ENCODE data around the gene DEDD.

DEDD gene

GRCh38 chr1:161132410-161133219 lies at the start of gene DEDD:
Gene DEDD (minus strand): TSS chr1:161132667. CDS start chr1:161124462, 8,205 bp downstream.
- peak; percentile 91 to 95 for DNase-seq

- peak; percentile 27 to 42 for DNase-seq
These were observed 49.7 kb upstream of the DEDD start for GRCh38 chr1:161182214-161182613.

GRCh38 chr1:161180639-161181038 lies 48.2 kb upstream of the DEDD start:
- peak in 1 of 2 donors; percentile 41 for DNase-seq

GRCh38 chr1:161179698-161180097 lies 47.2 kb upstream of the DEDD start:
- DNase-seq, result no peak

GRCh38 chr1:161177936-161178244 lies 45.4 kb upstream of the DEDD start:
- DNase-seq, result no peak

- DNase-seq, result peak; percentile 75 to 94
These were observed 44.9 kb upstream of the DEDD start, which contains the start of gene B4GALT3 for GRCh38 chr1:161177112-161177935. Gene B4GALT3 (minus strand): TSS chr1:161177507. CDS start chr1:161176060, 1,447 bp downstream.

- no peak for DNase-seq
These were observed 44.1 kb upstream of the DEDD start for GRCh38 chr1:161176468-161177111.

- no peak for DNase-seq
These were observed 43.4 kb upstream of the DEDD start for GRCh38 chr1:161175771-161176453.

GRCh38 chr1:161174911-161175310 lies 42.4 kb upstream of the DEDD start:
- no peak for DNase-seq

- DNase-seq, result no peak
These were observed 41.2 kb upstream of the DEDD start for GRCh38 chr1:161173711-161174110.

- DNase-seq, result no peak
These were observed 40.4 kb upstream of the DEDD start for GRCh38 chr1:161172776-161173376.

- no peak for DNase-seq
These were observed 39.9 kb upstream of the DEDD start for GRCh38 chr1:161172349-161172748.

- DNase-seq, result no peak
These were observed 39.2 kb upstream of the DEDD start for GRCh38 chr1:161171696-161172095.

GRCh38 chr1:161171191-161171590 lies 38.7 kb upstream of the DEDD start:
- no peak for DNase-seq

GRCh38 chr1:161168906-161169305 lies 36.4 kb upstream of the DEDD start:
- no peak for DNase-seq

GRCh38 chr1:161166669-161167548 lies 34.4 kb upstream of the DEDD start:
- DNase-seq, result no peak

- peak; percentile 94 to 95 for DNase-seq
These were observed 33.5 kb upstream of the DEDD start, which contains the start of gene PPOX for GRCh38 chr1:161165742-161166668. Gene PPOX (plus strand): TSS chr1:161166426. CDS start chr1:161166848, 422 bp downstream.

- no peak for DNase-seq
These were observed 32.6 kb upstream of the DEDD start for GRCh38 chr1:161164901-161165610.

- DNase-seq, result no peak
These were observed 31.3 kb upstream of the DEDD start for GRCh38 chr1:161163793-161164192.

Measured in inflammatory macrophage treated with lipopolysaccharide for 1 hour (primary cell).